Measurements from ENCODE around the gene NDFIP1.

NDFIP1 gene

GRCh38 chr5:142091922-142092321, 16.7 kb upstream of the NDFIP1 start:
- no peak for DNase-seq (ENCODE audit: low read depth)

- no peak for DNase-seq (ENCODE audit: low read depth)
These were observed 13.5 kb upstream of the NDFIP1 start for GRCh38 chr5:142095035-142095434.

- no peak for DNase-seq (ENCODE audit: low read depth)
These were observed 12.8 kb upstream of the NDFIP1 start for GRCh38 chr5:142095651-142096330.

GRCh38 chr5:142096382-142096781, 12.2 kb upstream of the NDFIP1 start:
- DNase-seq (ENCODE audit: low read depth): no peak

DNA sequence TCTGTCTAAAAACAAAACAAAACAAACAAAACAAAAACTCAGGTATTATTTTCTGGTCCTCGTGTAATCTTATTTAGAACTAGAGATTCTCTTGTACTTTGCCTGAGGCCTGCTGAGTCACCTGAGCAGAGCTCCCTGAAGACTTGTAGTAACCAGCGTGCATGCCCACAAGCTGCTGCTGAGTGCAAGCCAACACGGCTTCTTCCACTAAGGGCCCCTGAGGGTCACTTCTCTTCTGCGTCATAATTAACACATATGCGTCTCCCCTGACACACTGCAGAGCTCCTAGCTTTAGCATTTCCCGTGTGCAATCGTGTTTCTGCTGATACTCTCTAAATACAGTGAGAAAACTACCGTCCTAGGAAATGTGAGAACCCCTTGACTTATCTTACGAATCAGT, 10.9 kb upstream of the NDFIP1 start:
- no peak for DNase-seq (ENCODE audit: low read depth)

GRCh38 chr5:142098275-142098674, 10.3 kb upstream of the NDFIP1 start:
- DNase-seq (ENCODE audit: low read depth): no peak

DNA sequence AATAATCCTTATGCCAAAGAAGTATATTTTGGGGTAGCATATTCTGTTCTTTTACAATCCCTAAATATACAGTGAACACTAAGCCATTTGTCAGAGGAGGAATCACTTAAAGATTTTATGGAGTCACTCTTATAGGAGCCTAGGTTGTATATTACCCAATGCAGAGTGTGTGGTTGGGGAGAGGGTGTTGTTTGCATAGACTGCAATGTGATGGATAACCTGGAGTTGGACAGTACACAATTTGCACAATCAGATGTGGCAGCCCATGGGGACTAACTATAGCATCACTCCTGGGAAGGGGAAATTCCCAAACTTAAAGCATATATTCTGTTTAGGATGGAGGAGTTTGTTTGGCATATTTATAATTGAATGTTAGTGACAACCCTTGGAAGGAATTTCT, 9.6 kb upstream of the NDFIP1 start:
- no peak for DNase-seq (ENCODE audit: low read depth)

DNA sequence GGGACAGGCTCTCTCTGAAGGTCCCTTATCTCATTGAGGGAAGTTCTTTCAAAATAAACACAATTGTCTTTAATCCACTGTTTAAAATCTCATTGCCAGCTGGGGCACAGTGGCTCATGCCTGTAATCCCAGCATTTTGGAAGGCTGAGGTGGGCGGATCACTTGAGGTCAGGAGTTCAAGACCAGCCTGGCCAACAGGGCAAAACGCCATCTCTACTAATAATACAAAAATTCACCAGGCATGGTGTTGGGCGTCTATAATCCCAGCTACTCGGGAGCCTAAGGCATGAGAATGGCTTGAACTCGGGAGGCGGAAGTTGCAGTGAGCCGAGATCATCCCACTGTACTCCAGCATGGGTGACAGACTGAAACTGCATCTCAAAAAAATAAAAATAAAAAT, 8.3 kb upstream of the NDFIP1 start:
- DNase-seq (ENCODE audit: low read depth): no peak

GRCh38 chr5:142102980-142103740, 5.4 kb upstream of the NDFIP1 start:
- DNase-seq (ENCODE audit: low read depth): no peak

DNA sequence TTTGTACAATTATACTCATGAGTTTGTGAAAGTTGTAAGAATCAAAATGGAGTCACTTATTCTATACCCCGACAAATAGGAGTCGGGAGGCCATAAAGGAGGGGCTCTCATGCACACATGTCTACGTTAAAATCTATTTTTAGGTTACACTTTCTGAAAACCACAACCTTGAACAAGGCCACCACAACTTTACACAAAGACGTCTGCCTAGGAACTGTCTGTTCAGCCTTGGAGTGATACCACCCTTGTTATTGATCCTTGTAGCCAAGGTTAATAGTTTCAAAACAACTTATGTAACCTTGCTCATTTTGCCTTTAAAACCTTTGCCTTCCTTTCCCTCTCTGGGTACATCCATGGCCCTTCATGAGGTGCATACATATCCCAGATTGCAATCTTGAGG, 4.1 kb upstream of the NDFIP1 start:
- no peak for DNase-seq (ENCODE audit: low read depth)

- DNase-seq (ENCODE audit: low read depth): no peak
These were observed 2.5 kb upstream of the NDFIP1 start for GRCh38 chr5:142106061-142106460.

DNA sequence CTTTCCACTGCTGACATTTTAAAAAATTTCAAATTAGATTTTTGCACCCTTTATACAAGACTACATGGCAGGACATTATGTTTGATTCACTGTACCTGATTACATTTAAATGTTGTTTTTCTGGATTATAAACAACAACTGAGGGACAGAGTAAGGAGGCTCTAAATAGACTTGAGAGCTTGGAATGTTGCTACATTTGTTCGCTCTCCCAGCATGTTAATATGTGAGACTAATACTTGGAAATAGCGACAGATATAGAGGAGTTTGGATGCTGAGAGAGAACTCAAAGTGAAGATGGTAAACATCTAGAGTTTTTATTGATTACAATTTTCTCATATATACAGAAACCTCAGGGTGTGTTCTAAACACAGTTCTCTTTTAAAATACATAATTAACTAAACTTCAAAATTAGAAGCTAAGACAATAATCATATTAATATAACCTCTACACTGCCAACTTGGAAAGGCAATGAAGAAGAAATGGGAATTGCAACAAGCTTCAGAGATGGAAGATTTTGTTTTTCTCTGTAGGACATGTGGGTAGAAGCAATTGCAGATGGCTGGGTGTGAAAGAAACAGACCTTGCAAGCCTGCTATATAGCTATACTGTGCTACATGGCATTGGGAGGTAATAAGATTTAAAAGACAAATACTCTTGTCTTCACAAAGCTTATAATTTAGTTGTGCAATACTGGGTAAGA, 1.4 kb upstream of the NDFIP1 start:
- no peak for DNase-seq (ENCODE audit: low read depth)

- DNase-seq (ENCODE audit: low read depth): no peak
These were observed 695 bp upstream of the NDFIP1 start for GRCh38 chr5:142107736-142108431.

GRCh38 chr5:142109331-142110045, 909 bp downstream of the NDFIP1 start:
- no peak for DNase-seq (ENCODE audit: low read depth)

- no peak for DNase-seq (ENCODE audit: low read depth)
These were observed 1.5 kb downstream of the NDFIP1 start for GRCh38 chr5:142110046-142110531.

- DNase-seq (ENCODE audit: low read depth): no peak
These were observed 2.6 kb downstream of the NDFIP1 start for GRCh38 chr5:142110988-142111687.

DNA sequence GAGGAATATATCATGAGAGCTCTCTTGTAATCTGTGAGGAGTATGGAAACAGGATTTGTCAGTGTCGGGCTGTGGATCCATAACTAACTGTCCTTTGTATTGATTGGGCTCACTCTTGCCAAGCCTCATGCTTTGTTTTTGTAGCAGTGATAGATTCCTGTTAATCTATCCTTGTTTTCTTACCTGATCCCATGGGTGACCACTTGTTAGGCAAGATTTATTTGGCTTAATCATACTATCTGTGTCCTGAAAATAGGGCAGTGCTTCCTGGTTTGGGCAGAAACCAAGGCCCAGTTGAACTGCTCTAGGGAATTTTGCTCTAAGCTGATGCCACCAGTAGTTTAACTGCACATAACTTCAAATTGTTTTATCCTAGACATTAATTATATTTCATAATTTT, 6.1 kb downstream of the NDFIP1 start:
- DNase-seq (ENCODE audit: low read depth): no peak

DNA sequence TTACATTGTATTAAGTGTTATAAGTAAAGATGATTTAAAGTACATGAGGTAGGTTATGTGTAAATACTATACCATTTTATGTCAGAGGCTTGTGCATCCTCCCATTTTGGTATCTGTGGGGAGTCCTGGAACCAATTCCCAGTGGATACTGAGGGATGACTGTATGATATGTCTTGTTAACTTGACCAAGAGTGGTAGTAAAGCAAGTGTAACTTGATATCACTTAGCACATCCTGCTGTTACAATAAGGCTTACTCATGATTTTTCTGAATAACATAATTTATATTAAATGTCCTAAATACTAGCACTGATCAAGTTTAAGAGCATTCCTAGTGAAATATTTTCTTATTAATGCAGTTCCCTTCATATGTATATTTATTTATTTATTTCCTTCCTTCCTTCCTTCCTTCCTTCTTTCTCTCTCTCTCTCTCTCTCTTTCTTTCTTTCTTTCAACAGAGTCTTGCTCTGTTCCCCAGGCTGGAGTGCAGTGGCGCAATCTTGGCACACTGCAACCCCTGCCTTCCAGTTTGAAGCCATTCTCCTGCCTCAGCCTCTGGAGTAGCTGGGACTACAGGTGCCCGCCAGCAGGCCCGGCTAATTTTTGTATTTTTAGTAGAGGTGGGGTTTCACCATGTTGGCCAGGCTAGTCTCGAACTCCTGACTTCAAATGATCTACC, 7.5 kb downstream of the NDFIP1 start:
- no peak for DNase-seq (ENCODE audit: low read depth)

DNA sequence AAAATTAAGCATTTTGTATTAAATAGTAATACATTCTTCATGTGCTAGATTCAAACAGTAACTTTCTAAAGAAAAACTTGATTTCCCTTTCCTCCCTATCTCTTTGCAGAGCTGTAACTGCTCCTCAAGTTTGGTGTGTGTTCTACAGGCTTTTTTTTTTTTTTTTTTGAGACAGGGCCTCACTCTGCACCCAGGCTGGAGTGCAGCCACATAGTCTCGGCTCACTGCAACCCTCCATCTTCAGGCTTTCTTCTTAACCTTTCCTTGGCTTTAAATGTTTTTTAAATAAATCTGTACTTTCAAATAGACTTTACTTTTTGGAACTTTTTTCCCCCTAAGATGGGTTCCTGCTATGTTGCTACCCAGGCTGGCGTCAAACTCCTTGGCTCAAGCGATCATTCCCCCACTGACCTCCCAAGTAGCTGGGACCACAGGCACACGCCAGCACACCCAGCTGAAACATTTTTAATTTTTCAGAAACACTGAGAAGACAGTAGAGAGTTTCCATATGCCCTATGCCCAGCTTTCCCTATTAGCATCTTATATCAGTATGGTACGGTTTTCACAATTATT, 9.1 kb downstream of the NDFIP1 start:
- DNase-seq (ENCODE audit: low read depth): no peak

GRCh38 chr5:142118155-142118686, 9.6 kb downstream of the NDFIP1 start:
- DNase-seq (ENCODE audit: low read depth): no peak

All from non-pigmented ciliary epithelial cell (primary cell).